Mesendoderm (in vitro differentiated cells): ENCODE measurements around the gene TMEM219.

Experiments used
- DNase-seq: peaks from one replicate; pipeline ENCODE4 v3.0.0; 2013
- H2AK5ac ChIP-seq: 2 replicates; pipeline ENCODE4 v1.6.1; 2013; ENCODE audit warnings: low read length, inconsistent platforms
- H2BK120ac ChIP-seq: 2 replicates; pipeline ENCODE4 v1.6.1; 2013; ENCODE audit warnings: low read depth, mild to moderate bottlenecking, low read length, moderate library complexity, mixed read lengths
- H2BK15ac ChIP-seq: replicated peaks from 2 replicates; pipeline ENCODE4 v1.6.1; 2013; ENCODE audit warnings: low read depth, mild to moderate bottlenecking, moderate library complexity
- H2BK5ac ChIP-seq: 2 replicates; pipeline ENCODE4 v1.6.1; 2013; ENCODE audit warnings: low read length, inconsistent platforms
- H3K18ac ChIP-seq: 2 replicates; pipeline ENCODE4 v1.6.1; 2013; ENCODE audit warnings: mild to moderate bottlenecking, low read length, mixed read lengths
- H3K23ac ChIP-seq: one replicate; pipeline ENCODE4 v1.6.1; 2013; ENCODE audit warnings: low read length
- H3K27ac ChIP-seq: 2 replicates; pipeline ENCODE4 v1.5.1; 2013; ENCODE audit warnings: low read depth, mild to moderate bottlenecking, inconsistent platforms, low read length, moderate library complexity
- H3K27me3 ChIP-seq: 2 replicates; pipeline ENCODE4 v1.6.1; 2013; ENCODE audit warnings: low read length, control low read depth, mild to moderate bottlenecking, inconsistent platforms; ENCODE audit not compliant: insufficient read depth, poor library complexity
- H3K36me3 ChIP-seq: 2 replicates; pipeline ENCODE4 v1.6.1; 2013; ENCODE audit warnings: low read length, inconsistent platforms; ENCODE audit not compliant: control insufficient read depth, insufficient read depth
- H3K4ac ChIP-seq: one replicate; pipeline ENCODE4 v1.6.1; 2013; ENCODE audit warnings: low read depth, mild to moderate bottlenecking, low read length, moderate library complexity
- H3K4me1 ChIP-seq: 2 replicates; pipeline ENCODE4 v1.6.1; 2013; ENCODE audit warnings: low read depth, low read length, inconsistent platforms; ENCODE audit not compliant: control insufficient read depth
- H3K4me2 ChIP-seq: 2 replicates; pipeline ENCODE4 v1.6.1; 2013; ENCODE audit warnings: low read length
- H3K4me3 ChIP-seq: 2 replicates; pipeline ENCODE4 v1.5.1; 2013; ENCODE audit warnings: mild to moderate bottlenecking, low read length
- H3K56ac ChIP-seq: one replicate; pipeline ENCODE4 v1.6.1; 2013; ENCODE audit warnings: low read length
- H3K79me1 ChIP-seq: 2 replicates; pipeline ENCODE4 v1.6.1; 2013; ENCODE audit warnings: low read length, inconsistent platforms
- H3K79me2 ChIP-seq: 2 replicates; pipeline ENCODE4 v1.6.1; 2013; ENCODE audit warnings: mild to moderate bottlenecking, low read length; ENCODE audit not compliant: control insufficient read depth, insufficient read depth
- H3K9ac ChIP-seq: 2 replicates; pipeline ENCODE4 v1.6.1; 2013; ENCODE audit warnings: low read length, inconsistent platforms
- H4K5ac ChIP-seq: one replicate; pipeline ENCODE4 v1.6.1; 2013; ENCODE audit warnings: low read length
- H4K8ac ChIP-seq: one replicate; pipeline ENCODE4 v1.6.1; 2013; ENCODE audit warnings: low read depth, mild to moderate bottlenecking, control low read depth, low read length, moderate library complexity
- WGBS: extraction: QIAGEN DNeasy Blood & Tissue Kit; methylation state at CpG from one replicate; pipeline ENCODE4 v1.1.7; 2013; ENCODE audit warnings: low lambda C conversion rate, missing lambda C conversion rate; ENCODE audit not compliant: insufficient coverage; ENCODE audit errors: extremely low coverage; 5-methylcytosine and 5-hydroxymethylcytosine counted together

Gene TMEM219

DNA sequence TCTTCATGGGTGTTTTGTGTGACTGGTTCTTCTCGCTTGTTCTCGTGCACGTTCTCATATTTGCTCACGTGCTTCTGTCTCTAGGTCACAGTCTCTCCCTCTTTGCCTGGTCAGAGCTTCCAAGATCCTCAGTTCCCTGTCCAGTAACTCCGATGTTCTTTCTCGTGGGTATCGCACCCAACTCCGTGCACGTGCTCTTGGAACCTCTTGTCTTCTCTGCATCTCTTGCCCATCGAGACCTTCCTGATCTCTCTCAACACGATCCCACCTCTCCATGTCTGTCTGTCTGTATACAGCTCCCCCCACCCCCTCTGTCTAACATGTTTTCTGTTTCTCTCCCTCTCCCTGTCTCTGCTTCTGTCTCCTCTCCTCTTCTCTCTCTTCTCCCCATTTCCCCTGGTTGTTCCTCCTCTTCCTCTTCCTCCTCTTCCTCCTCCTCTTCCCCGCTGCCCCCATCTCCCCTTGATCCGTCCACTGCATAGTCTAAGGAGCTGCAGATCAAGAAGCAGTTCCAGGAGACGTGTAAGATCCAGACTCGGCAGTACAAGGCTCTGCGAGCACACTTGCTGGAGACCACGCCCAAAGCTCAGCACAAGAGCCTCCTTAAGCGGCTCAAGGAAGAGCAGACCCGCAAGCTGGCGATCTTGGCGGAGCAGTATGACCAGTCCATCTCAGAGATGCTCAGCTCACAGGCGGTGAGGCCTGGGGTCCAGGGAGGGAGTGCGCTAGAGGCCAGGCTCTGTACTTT is 27.4 kb downstream of the TMEM219 start:
- no peak overlapping the region for H3K27ac ChIP-seq
- no peak overlapping the region for H2BK15ac ChIP-seq
- H2AK5ac ChIP-seq = no peak overlapping the region
- no peak overlapping the region for H3K4ac ChIP-seq
- no peak overlapping the region for H4K8ac ChIP-seq
- no peak overlapping the region for H3K9ac ChIP-seq
- H2BK120ac ChIP-seq = no peak overlapping the region
- no peaks in the 10 kb centered on the region for H3K79me2 ChIP-seq
- no peak overlapping the region for H3K18ac ChIP-seq
- peaks cover 15% of the 10 kb centered on the region for H3K36me3 ChIP-seq
- no peaks in the 10 kb centered on the region for H3K4me1 ChIP-seq
- no CpG with 5 or more reads among the region's 23 CpGs for WGBS
- no peaks in the 10 kb centered on the region for H3K27me3 ChIP-seq
- H2BK5ac ChIP-seq = no peak overlapping the region
- H3K4me3 ChIP-seq = no peak overlapping the region
- no peak overlapping the region for H4K5ac ChIP-seq
- no peak overlapping the region for H3K23ac ChIP-seq
- H3K79me1 ChIP-seq = no peaks in the 10 kb centered on the region
- H3K4me2 ChIP-seq = no peak overlapping the region
- H3K56ac ChIP-seq = no peak overlapping the region
- DNase-seq = no peak

DNA sequence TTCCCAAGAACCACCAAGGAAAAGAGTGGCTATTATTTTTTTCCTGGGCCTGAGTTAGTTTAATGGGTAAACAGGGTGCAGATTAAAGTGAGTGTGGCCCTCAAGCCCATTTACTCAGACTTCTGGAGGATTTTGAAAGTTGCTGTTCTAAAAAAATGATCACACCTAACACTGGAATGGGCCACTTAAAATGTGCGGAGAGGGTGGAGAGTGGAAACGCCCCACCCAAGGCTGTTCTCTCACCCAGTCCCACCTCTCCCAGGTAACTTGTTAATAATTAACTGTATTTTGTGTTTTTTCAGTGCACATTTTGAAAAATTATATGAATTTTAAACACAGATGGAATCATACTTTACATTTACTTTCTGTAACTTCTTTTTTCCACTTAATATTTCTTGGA is 28.2 kb downstream of the TMEM219 start:
- H3K79me1 ChIP-seq = no peaks in the 10 kb centered on the region
- no peak overlapping the region for H3K4me2 ChIP-seq
- H3K4me1 ChIP-seq = peaks cover 2% of the 10 kb centered on the region
- H2AK5ac ChIP-seq = no peak overlapping the region
- H3K18ac ChIP-seq = no peak overlapping the region
- H3K56ac ChIP-seq = no peak overlapping the region
- no peak for DNase-seq
- no peaks in the 10 kb centered on the region for H3K27me3 ChIP-seq
- no CpG with 5 or more reads among the region's 2 CpGs for WGBS
- no peak overlapping the region for H2BK5ac ChIP-seq
- no peak overlapping the region for H4K8ac ChIP-seq
- H2BK120ac ChIP-seq = no peak overlapping the region
- H3K79me2 ChIP-seq = no peaks in the 10 kb centered on the region
- no peak overlapping the region for H3K27ac ChIP-seq
- no peak overlapping the region for H3K4ac ChIP-seq
- H3K4me3 ChIP-seq = no peak overlapping the region
- no peak overlapping the region for H4K5ac ChIP-seq
- H3K9ac ChIP-seq = no peak overlapping the region
- no peak overlapping the region for H2BK15ac ChIP-seq
- peaks cover 12% of the 10 kb centered on the region for H3K36me3 ChIP-seq
- no peak overlapping the region for H3K23ac ChIP-seq

DNA sequence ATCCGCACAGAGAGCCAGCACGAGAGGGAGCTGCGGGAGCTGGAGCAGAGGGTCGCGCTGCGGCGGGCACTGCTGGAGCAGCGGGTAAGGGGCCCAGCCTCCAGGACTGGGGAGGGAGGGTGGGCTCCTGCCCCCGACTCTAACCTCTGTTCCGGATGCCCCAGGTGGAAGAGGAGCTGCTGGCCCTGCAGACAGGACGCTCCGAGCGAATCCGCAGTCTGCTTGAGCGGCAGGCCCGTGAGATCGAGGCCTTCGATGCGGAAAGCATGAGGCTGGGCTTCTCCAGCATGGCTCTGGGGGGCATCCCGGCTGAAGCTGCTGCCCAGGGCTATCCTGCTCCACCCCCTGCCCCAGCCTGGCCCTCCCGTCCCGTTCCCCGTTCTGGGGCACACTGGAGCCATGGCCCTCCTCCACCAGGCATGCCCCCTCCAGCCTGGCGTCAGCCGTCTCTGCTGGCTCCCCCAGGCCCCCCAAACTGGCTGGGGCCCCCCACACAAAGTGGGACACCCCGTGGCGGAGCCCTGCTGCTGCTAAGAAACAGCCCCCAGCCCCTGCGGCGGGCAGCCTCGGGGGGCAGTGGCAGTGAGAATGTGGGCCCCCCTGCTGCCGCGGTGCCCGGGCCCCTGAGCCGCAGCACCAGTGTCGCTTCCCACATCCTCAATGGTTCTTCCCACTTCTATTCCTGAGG is 29.1 kb downstream of the TMEM219 start:
- Histone ChIP-seq H3K4ac (no peak overlapping the region), H3K4me1 (peaks cover 2% of the 10 kb centered on the region), H2AK5ac (no peak overlapping the region), H3K4me3 (no peak overlapping the region), H3K27ac (no peak overlapping the region), H3K27me3 (no peaks in the 10 kb centered on the region), H3K79me1 (no peaks in the 10 kb centered on the region), H2BK120ac (no peak overlapping the region), H3K4me2 (no peak overlapping the region), H2BK5ac (no peak overlapping the region), H3K18ac (no peak overlapping the region), H3K23ac (no peak overlapping the region), H2BK15ac (no peak overlapping the region), H4K5ac (no peak overlapping the region), H3K9ac (no peak overlapping the region), H3K56ac (no peak overlapping the region), H4K8ac (no peak overlapping the region), H3K36me3 (peaks cover 9% of the 10 kb centered on the region), H3K79me2 (no peaks in the 10 kb centered on the region)
- DNase-seq = no peak
- no CpG with 5 or more reads among the region's 35 CpGs for WGBS

DNA sequence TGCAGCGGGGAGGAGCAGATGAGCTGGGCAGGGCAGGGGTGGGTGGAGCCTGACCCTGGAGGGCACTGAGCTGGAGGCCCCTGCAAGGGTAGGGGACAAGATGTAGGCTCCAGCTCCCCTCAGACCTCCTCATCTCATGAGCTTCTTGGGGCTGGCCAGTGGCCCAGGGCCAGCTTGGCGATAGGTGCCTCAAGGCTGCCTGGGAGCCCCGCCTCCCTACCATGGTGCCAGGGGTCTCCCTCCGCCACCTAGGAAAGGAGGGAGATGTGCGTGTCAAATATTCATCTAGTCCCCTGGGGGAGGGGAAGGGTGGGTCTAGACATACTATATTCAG is 29.7 kb downstream of the TMEM219 start:
- H3K18ac ChIP-seq = no peak overlapping the region
- no peak overlapping the region for H4K8ac ChIP-seq
- H3K79me1 ChIP-seq = no peaks in the 10 kb centered on the region
- H3K4ac ChIP-seq = no peak overlapping the region
- no peak overlapping the region for H2BK5ac ChIP-seq
- H3K27ac ChIP-seq = no peak overlapping the region
- H2BK120ac ChIP-seq = no peak overlapping the region
- no peak for DNase-seq
- no peak overlapping the region for H3K4me2 ChIP-seq
- H3K36me3 ChIP-seq = peaks cover 7% of the 10 kb centered on the region
- H4K5ac ChIP-seq = no peak overlapping the region
- H3K4me1 ChIP-seq = peaks cover 2% of the 10 kb centered on the region
- WGBS = no CpG with 5 or more reads among the region's 5 CpGs
- H3K9ac ChIP-seq = no peak overlapping the region
- no peak overlapping the region for H3K4me3 ChIP-seq
- no peaks in the 10 kb centered on the region for H3K27me3 ChIP-seq
- no peak overlapping the region for H2BK15ac ChIP-seq
- H3K79me2 ChIP-seq = no peaks in the 10 kb centered on the region
- no peak overlapping the region for H2AK5ac ChIP-seq
- H3K56ac ChIP-seq = no peak overlapping the region
- no peak overlapping the region for H3K23ac ChIP-seq

DNA sequence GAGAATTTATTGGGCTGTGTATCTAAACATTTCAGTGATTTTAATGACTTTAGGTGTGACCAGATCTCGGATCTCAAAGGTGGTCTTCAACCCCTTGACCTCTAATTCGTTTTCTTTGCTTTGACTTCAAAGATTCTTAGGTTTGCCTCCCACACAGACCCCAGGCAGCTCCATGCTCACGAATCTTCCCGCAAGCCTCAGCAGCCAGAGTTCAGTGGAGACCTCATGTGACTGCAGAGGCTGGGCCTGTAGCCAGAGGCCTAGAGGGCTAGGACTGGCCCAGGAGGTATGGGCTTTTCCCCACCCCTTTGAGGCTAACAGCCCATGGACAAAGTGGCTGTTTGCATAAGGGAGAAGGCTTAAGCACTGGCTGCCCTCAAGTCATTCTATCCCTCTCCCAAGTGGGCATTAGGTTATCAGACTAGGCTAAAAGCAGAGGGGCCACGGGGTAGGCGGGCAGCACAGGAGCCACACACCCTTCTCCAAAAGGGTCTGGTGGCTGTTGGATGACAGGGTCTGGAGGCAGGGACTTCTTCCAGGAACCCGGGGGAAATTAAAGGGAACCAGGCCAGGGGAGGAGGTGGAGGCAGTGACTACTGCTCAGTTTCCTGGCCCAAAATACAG is 30.6 kb downstream of the TMEM219 start:
- Histone ChIP-seq H3K18ac (no peak overlapping the region), H3K4me1 (peaks cover 2% of the 10 kb centered on the region), H3K79me2 (peaks cover 3% of the 10 kb centered on the region), H4K8ac (no peak overlapping the region), H3K4me3 (no peak overlapping the region), H3K23ac (no peak overlapping the region), H3K4ac (no peak overlapping the region), H3K9ac (no peak overlapping the region), H3K27me3 (no peaks in the 10 kb centered on the region), H2BK120ac (no peak overlapping the region), H2BK5ac (no peak overlapping the region), H3K56ac (no peak overlapping the region), H2BK15ac (no peak overlapping the region), H4K5ac (no peak overlapping the region), H3K27ac (no peak overlapping the region), H2AK5ac (no peak overlapping the region), H3K79me1 (peaks cover 4% of the 10 kb centered on the region), H3K4me2 (no peak overlapping the region), H3K36me3 (peaks cover 7% of the 10 kb centered on the region)
- no CpG with 5 or more reads among the region's 7 CpGs for whole genome bisulfite sequencing
- DNase-seq = no peak
